HG03139 (cell line): ENCODE results near the gene WASF2.

Experiments used
- ATAC-seq: cut with Tn5 transposase; IDR thresholded peaks from one replicate; pipeline ENCODE4 v1.9.1; 2021; ENCODE audit not compliant: unreplicated experiment

WASF2 gene

GRCh38 chr1:27380766-27381733 is 108.9 kb downstream of the WASF2 start:
- no peak for ATAC-seq

GRCh38 chr1:27380224-27380623 is 109.7 kb downstream of the WASF2 start:
- ATAC-seq, result no peak

GRCh38 chr1:27379564-27380122 is 110.3 kb downstream of the WASF2 start:
- ATAC-seq, result no peak

GRCh38 chr1:27377760-27378495 is 112.0 kb downstream of the WASF2 start:
- ATAC-seq, result no peak

GRCh38 chr1:27374362-27375086 is 115.4 kb downstream of the WASF2 start, which contains the start of gene FCN3:
FCN3 (minus strand) TSS chr1:27374824; CDS start chr1:27374818, 6 bp downstream.
- no peak for ATAC-seq

- ATAC-seq, result no peak
Measured at GRCh38 chr1:27372808-27373690, 116.9 kb downstream of the WASF2 start.

- ATAC-seq, result no peak
Measured at GRCh38 chr1:27372022-27372807, 117.8 kb downstream of the WASF2 start.

GRCh38 chr1:27368869-27369582 is 120.9 kb downstream of the WASF2 start:
- ATAC-seq, result no peak

- ATAC-seq, result no peak
Measured at GRCh38 chr1:27367160-27367650, 122.8 kb downstream of the WASF2 start.

- no peak for ATAC-seq
Measured at GRCh38 chr1:27366411-27367159, 123.4 kb downstream of the WASF2 start, which contains the start of gene MAP3K6. MAP3K6 (minus strand) TSS chr1:27366961; CDS start chr1:27366597, 364 bp downstream.

GRCh38 chr1:27366113-27366410 is 123.9 kb downstream of the WASF2 start:
- ATAC-seq, result no peak

GRCh38 chr1:27365372-27366112 is 124.4 kb downstream of the WASF2 start:
- ATAC-seq, result no peak

GRCh38 chr1:27364696-27365371 is 125.1 kb downstream of the WASF2 start:
- ATAC-seq, result no peak

GRCh38 chr1:27363766-27364695 is 125.9 kb downstream of the WASF2 start:
- ATAC-seq, result no peak

GRCh38 chr1:27361553-27361952 is 128.4 kb downstream of the WASF2 start:
- no peak for ATAC-seq
